Measurements from ENCODE around the gene TMEM204.

GRCh38 chr16:1514507-1514906 is 19.0 kb upstream of the TMEM204 start:
- no peak for TF ChIP-seq POLR2A (IDR thresholded peaks at IDR 0.05; ENCODE audit: low read depth, low read length)
- no peak for TF ChIP-seq POLR2AphosphoS5 (IDR thresholded peaks at IDR 0.05; ENCODE audit: low read depth, low read length)
- no peak for TF ChIP-seq TAF1 (IDR thresholded peaks at IDR 0.05; ENCODE audit: borderline replicate concordance, low read depth, low read length)
